PFSK-1 (cell line): ENCODE data around the gene CD9.

ENCODE experiments used
- FOXP2 ChIP-seq: optimal IDR thresholded peaks from 2 replicates; pipeline ENCODE3; 2011; ENCODE audit warnings: borderline replicate concordance, control low read depth, inconsistent platforms; ENCODE audit not compliant: insufficient read depth; ENCODE audit errors: extremely low read length, extremely low read depth
- POLR2AphosphoS5 ChIP-seq: IDR thresholded peaks from 2 replicates; pipeline ENCODE4 v1.6.1; 2012; ENCODE audit warnings: low read depth, mild to moderate bottlenecking, control low read depth, low read length, moderate library complexity
- REST ChIP-seq, 2 experiments: IDR thresholded peaks; 2 replicates each; pipeline versions ENCODE4 v1.6.1 to v1.8.0; 2011 to 2012; ENCODE audit warnings: low read depth in 2 of 2, low read length in 2 of 2, control low read depth in 1 of 2, inconsistent platforms in 1 of 2, mild to moderate bottlenecking in 1 of 2, moderate library complexity in 1 of 2; ENCODE audit not compliant: insufficient read depth in 1 of 2
- SIN3A ChIP-seq: IDR thresholded peaks from 2 replicates; pipeline ENCODE4 v1.6.1; 2012; ENCODE audit warnings: mild to moderate bottlenecking, low read length, moderate library complexity, borderline replicate concordance; ENCODE audit not compliant: insufficient read depth
- TAF1 ChIP-seq: IDR thresholded peaks from 2 replicates; pipeline ENCODE4 v1.6.1; 2012; ENCODE audit warnings: low read length, control low read depth, borderline replicate concordance; ENCODE audit not compliant: insufficient read depth

Gene CD9

GRCh38 chr12:6266971-6267721, 66.9 kb downstream of the CD9 start:
- TF ChIP-seq REST (IDR thresholded peaks at IDR 0.05; ENCODE audit: insufficient read depth in 1 of 2, low read depth in 2 of 2, low read length in 2 of 2) (no peak), TAF1 (no peak), SIN3A (no peak), FOXP2 (no peak), POLR2AphosphoS5 (no peak)

GRCh38 chr12:6268484-6269157, 68.4 kb downstream of the CD9 start:
- TF ChIP-seq POLR2AphosphoS5 = no peak
- no peak for TF ChIP-seq TAF1
- TF ChIP-seq SIN3A = no peak
- TF ChIP-seq REST (IDR thresholded peaks at IDR 0.05; ENCODE audit: insufficient read depth in 1 of 2, low read depth in 2 of 2, low read length in 2 of 2) = no peak
- TF ChIP-seq FOXP2 = no peak

- TF ChIP-seq REST (IDR thresholded peaks at IDR 0.05; ENCODE audit: insufficient read depth in 1 of 2, low read depth in 2 of 2, low read length in 2 of 2) (no peak), SIN3A (no peak), FOXP2 (no peak), POLR2AphosphoS5 (no peak), TAF1 (no peak)
Observed at GRCh38 chr12:6269986-6270385, 69.8 kb downstream of the CD9 start.

- TF ChIP-seq FOXP2 = no peak
- no peak for TF ChIP-seq TAF1
- no peak for TF ChIP-seq REST (IDR thresholded peaks at IDR 0.05; ENCODE audit: insufficient read depth in 1 of 2, low read depth in 2 of 2, low read length in 2 of 2)
- no peak for TF ChIP-seq SIN3A
- TF ChIP-seq POLR2AphosphoS5 = no peak
Observed at GRCh38 chr12:6271281-6271680, 71.1 kb downstream of the CD9 start.
